Cardiac muscle cell (in vitro differentiated cells and primary cell): ENCODE measurements around the gene METTL27. TPM values are rescaled to one million over a fixed set of nuclear protein-coding genes. Genes with fewer than 3 reads are reported as not detected.

Experiments
- DNase-seq, 2 donors: peaks; one replicate each; pipeline versions ENCODE4 v3.0.0 to v3.0.0-alpha.2; 2010 to 2017; ENCODE audit warnings: low read depth in 1 of 2, low spot score in 1 of 2
- H3K27ac ChIP-seq: fragments of 200-600 bp; sonication (generic); 2 replicates; pipeline ENCODE4 v1.5.1; 2016
- H3K27me3 ChIP-seq: fragments of 200-600 bp; sonication (generic); 2 replicates; pipeline ENCODE4 v1.6.0; 2016; ENCODE audit warnings: control low read depth
- H3K36me3 ChIP-seq: fragments of 200-600 bp; sonication (generic); 2 replicates; pipeline ENCODE4 v1.5.1; 2016; ENCODE audit warnings: control low read depth
- H3K4me1 ChIP-seq: fragments of 200-600 bp; sonication (generic); 2 replicates; pipeline ENCODE4 v1.8.1; 2017; ENCODE audit warnings: low read depth, mild to moderate bottlenecking, mixed run types
- H3K4me3 ChIP-seq: fragments of 200-600 bp; sonication (generic); 2 replicates; pipeline ENCODE4 v1.5.1; 2016; ENCODE audit warnings: mild to moderate bottlenecking
- H3K9me3 ChIP-seq: fragments of 200-600 bp; sonication (generic); 2 replicates; pipeline ENCODE4 v1.5.1; 2017; ENCODE audit warnings: low read depth, mild to moderate bottlenecking, control low read depth
- CTCF ChIP-seq: IDR thresholded peaks from 2 replicates; pipeline ENCODE4 v1.5.1; 2012; ENCODE audit warnings: low read depth, mild to moderate bottlenecking, low read length
- polyA plus RNA-seq: library from polyadenylated mRNA; unstranded; fragments of >200 nt; fragmentation: Nextera tagmentation; extraction: Ambion mirVana; gene quantifications from 2 replicates; pipeline ENCODE4 v1.2.1, GENCODE V29; 2016
- total RNA-seq: library from RNA; depleted of rRNA; stranded (reverse); fragments of >200 nt; gene quantifications from 2 replicates; pipeline ENCODE4 v1.2.3, GENCODE V29; 2016

Gene METTL27
- total RNA-seq = 5.1 and 5.2 TPM in 2 replicates
- 4.6 and 11.2 TPM in 2 replicates for polyA plus RNA-seq

GRCh38 chr7:73842067-73842976 lies at the start of gene METTL27:
Gene METTL27 (minus strand): TSS chr7:73842516. CDS start chr7:73842140, 376 bp downstream.
- peak within 1 kb of the TSS; percentile 70 for H3K27ac ChIP-seq
- H3K27me3 ChIP-seq = no peaks in the 10 kb centered on the region
- H3K4me1 ChIP-seq = peaks cover 13% of the 10 kb centered on the region
- no peaks in the 10 kb centered on the region for H3K36me3 ChIP-seq
- H3K9me3 ChIP-seq = no peaks in the 10 kb centered on the region
- peak within 1 kb of the TSS; percentile 43 for H3K4me3 ChIP-seq
- peak; percentile 95 to 97 for DNase-seq
- TF ChIP-seq CTCF = no peak

GRCh38 chr7:73891178-73891885 lies 49.0 kb upstream of the METTL27 start:
- H3K4me1 ChIP-seq = peaks cover 6% of the 10 kb centered on the region
- peak; percentile 8 for TF ChIP-seq CTCF
- no peaks in the 10 kb centered on the region for H3K27me3 ChIP-seq
- H3K27ac ChIP-seq = no peak overlapping the region
- no peaks in the 10 kb centered on the region for H3K9me3 ChIP-seq
- H3K36me3 ChIP-seq = no peaks in the 10 kb centered on the region
- no peak overlapping the region for H3K4me3 ChIP-seq
- DNase-seq = no peak

- Histone ChIP-seq H3K9me3 (no peaks in the 10 kb centered on the region), H3K27ac (no peak overlapping the region), H3K4me3 (no peak overlapping the region), H3K4me1 (peaks cover 8% of the 10 kb centered on the region), H3K36me3 (no peaks in the 10 kb centered on the region), H3K27me3 (no peaks in the 10 kb centered on the region)
- DNase-seq = peak in 1 of 2 donors; percentile 56
- no peak for TF ChIP-seq CTCF
These were observed 48.3 kb upstream of the METTL27 start for GRCh38 chr7:73890555-73891147.

- no peak for TF ChIP-seq CTCF
- Histone ChIP-seq H3K36me3 (no peaks in the 10 kb centered on the region), H3K4me1 (peaks cover 8% of the 10 kb centered on the region), H3K4me3 (no peak overlapping the region), H3K9me3 (no peaks in the 10 kb centered on the region), H3K27ac (no peak overlapping the region), H3K27me3 (peaks cover 7% of the 10 kb centered on the region)
- DNase-seq = no peak
These were observed 46.6 kb upstream of the METTL27 start for GRCh38 chr7:73888959-73889358.

GRCh38 chr7:73887762-73888161 lies 45.4 kb upstream of the METTL27 start:
- H3K4me1 ChIP-seq = peaks cover 8% of the 10 kb centered on the region
- no peak for DNase-seq
- no peaks in the 10 kb centered on the region for H3K36me3 ChIP-seq
- TF ChIP-seq CTCF = no peak
- H3K27me3 ChIP-seq = peaks cover 12% of the 10 kb centered on the region
- no peaks in the 10 kb centered on the region for H3K9me3 ChIP-seq
- no peak overlapping the region for H3K4me3 ChIP-seq
- no peak overlapping the region for H3K27ac ChIP-seq
